SK-N-SH (cell line): ENCODE data around the gene GALNT18.

Experiments used
- CTCF ChIP-seq: fragments of 200-600 bp; sonication (generic); IDR thresholded peaks from 2 replicates; pipeline ENCODE4 v1.6.1; 2017; ENCODE audit warnings: antibody characterized with exemption, mild to moderate bottlenecking, moderate library complexity
- FOXM1 ChIP-seq: IDR thresholded peaks from 2 replicates; pipeline ENCODE4 v1.4.0; 2012; ENCODE audit warnings: low read depth, mild to moderate bottlenecking
- MAX ChIP-seq: IDR thresholded peaks from 2 replicates; pipeline ENCODE4 v1.4.0; 2012; ENCODE audit warnings: low read depth
- POLR2AphosphoS5 ChIP-seq: IDR thresholded peaks from 2 replicates; pipeline ENCODE4 v1.6.1; 2012; ENCODE audit warnings: low read depth, low read length
- RAD21 ChIP-seq: IDR thresholded peaks from 2 replicates; pipeline ENCODE4 v1.6.1; 2012; ENCODE audit warnings: mild to moderate bottlenecking, low read length
- RCOR1 ChIP-seq: fragments of 150-350 bp; IDR thresholded peaks from 2 replicates; pipeline ENCODE4 v1.6.1; 2017; ENCODE audit warnings: antibody characterized with exemption, low read length
- TAF1 ChIP-seq: IDR thresholded peaks from 2 replicates; pipeline ENCODE4 v1.6.1; 2012; ENCODE audit warnings: low read depth, mild to moderate bottlenecking, low read length, moderate library complexity, borderline replicate concordance
- TCF12 ChIP-seq: IDR thresholded peaks from 2 replicates; pipeline ENCODE4 v1.4.0; 2012
- YY1 ChIP-seq: IDR thresholded peaks from 2 replicates; pipeline ENCODE4 v1.4.0; 2012; ENCODE audit warnings: low read depth, mild to moderate bottlenecking

DNA sequence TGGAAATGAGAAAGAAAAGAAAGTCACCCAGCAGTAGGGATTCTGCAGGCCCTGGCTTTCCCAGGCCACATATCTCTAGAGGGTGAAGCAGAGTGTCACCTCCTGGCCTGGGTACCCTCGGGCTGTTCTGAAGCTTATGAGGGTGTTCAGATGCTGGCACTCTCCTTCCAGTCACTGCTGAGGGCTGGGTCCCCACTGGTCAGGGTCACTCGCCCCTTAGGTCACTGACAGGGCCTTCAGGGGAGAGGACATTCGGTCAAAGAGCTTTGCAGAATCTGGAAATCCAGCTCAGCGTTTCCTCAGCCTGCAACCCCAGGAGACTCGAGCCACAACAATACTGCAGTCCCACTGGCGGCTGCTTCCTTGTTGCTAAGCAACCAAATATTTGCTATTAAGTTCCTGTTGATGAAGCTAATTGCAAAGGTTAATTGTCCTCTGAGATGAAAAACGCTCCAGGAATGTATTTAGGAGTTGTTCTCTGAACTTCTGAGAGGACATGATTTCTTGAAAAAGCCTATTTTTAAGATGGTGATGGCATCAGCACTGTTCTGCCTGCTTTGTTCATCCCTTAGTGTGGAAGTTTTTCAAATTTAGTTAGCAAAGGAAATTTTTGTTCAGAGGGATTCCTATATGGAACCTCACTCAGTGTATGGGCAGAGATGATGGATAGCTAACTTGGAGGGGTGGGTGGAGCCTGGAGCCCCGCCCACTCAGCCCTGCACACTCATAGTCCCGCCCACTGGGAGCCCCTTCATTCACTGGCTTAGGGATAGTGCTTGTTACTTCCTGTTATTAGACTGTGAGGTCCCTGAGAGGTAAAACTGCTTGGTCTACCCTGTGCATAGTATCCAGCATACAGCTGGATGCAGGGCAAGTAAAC lies 378.0 kb downstream of the GALNT18 start:
- TF ChIP-seq CTCF (no peak), RAD21 (no peak), RCOR1 (no peak), TAF1 (no peak), FOXM1 (no peak), POLR2AphosphoS5 (no peak), TCF12 (no peak), MAX (no peak), YY1 (no peak)
